ENCODE data around the gene LMF1. TPM values are rescaled to one million over a fixed set of nuclear protein-coding genes. Genes with fewer than 3 reads are reported as not detected.

The LMF1 gene
- total and polyA plus RNA-seq, 2 of the 8 experiments (the other 6 are each of a cell fraction or from before 2014, with no cell fraction given), result 3.5 to 9.1 TPM

DNA sequence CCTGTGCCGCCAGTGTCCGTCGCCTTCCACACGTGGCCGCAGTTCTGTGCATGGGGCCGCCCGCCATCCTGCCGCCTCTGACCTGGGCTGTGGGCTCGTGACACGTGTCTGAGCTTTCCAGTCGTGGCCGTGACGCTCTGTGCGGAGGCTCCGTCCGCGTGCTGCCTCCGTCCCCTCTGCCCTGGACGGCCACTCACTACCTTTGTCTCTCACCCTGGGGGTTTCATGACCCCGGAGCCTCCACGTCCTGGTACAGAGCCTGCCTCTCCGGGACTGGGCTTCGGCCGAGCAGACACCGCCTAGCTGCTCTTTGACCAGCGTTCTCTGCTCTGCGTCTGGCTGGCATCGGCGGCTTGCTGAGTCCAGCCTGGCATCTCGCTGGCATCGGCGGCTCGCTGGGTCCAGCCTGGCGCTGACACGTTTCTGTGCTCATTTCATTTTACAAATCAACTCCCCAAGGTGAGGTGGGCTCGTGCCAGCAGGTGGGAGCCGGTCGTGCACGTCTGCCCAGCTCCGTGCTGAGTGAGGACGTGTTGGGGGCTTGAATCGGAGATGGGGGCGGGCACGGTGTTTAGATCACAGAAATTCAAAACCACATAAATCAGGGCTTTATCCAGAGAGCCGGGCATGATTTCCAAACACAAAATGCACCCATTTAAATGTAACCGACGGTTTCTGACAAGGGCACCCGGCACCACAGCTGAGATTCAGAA lies 126.0 kb downstream of the LMF1 start (continued):
- TF ChIP-seq, protein P1, sequence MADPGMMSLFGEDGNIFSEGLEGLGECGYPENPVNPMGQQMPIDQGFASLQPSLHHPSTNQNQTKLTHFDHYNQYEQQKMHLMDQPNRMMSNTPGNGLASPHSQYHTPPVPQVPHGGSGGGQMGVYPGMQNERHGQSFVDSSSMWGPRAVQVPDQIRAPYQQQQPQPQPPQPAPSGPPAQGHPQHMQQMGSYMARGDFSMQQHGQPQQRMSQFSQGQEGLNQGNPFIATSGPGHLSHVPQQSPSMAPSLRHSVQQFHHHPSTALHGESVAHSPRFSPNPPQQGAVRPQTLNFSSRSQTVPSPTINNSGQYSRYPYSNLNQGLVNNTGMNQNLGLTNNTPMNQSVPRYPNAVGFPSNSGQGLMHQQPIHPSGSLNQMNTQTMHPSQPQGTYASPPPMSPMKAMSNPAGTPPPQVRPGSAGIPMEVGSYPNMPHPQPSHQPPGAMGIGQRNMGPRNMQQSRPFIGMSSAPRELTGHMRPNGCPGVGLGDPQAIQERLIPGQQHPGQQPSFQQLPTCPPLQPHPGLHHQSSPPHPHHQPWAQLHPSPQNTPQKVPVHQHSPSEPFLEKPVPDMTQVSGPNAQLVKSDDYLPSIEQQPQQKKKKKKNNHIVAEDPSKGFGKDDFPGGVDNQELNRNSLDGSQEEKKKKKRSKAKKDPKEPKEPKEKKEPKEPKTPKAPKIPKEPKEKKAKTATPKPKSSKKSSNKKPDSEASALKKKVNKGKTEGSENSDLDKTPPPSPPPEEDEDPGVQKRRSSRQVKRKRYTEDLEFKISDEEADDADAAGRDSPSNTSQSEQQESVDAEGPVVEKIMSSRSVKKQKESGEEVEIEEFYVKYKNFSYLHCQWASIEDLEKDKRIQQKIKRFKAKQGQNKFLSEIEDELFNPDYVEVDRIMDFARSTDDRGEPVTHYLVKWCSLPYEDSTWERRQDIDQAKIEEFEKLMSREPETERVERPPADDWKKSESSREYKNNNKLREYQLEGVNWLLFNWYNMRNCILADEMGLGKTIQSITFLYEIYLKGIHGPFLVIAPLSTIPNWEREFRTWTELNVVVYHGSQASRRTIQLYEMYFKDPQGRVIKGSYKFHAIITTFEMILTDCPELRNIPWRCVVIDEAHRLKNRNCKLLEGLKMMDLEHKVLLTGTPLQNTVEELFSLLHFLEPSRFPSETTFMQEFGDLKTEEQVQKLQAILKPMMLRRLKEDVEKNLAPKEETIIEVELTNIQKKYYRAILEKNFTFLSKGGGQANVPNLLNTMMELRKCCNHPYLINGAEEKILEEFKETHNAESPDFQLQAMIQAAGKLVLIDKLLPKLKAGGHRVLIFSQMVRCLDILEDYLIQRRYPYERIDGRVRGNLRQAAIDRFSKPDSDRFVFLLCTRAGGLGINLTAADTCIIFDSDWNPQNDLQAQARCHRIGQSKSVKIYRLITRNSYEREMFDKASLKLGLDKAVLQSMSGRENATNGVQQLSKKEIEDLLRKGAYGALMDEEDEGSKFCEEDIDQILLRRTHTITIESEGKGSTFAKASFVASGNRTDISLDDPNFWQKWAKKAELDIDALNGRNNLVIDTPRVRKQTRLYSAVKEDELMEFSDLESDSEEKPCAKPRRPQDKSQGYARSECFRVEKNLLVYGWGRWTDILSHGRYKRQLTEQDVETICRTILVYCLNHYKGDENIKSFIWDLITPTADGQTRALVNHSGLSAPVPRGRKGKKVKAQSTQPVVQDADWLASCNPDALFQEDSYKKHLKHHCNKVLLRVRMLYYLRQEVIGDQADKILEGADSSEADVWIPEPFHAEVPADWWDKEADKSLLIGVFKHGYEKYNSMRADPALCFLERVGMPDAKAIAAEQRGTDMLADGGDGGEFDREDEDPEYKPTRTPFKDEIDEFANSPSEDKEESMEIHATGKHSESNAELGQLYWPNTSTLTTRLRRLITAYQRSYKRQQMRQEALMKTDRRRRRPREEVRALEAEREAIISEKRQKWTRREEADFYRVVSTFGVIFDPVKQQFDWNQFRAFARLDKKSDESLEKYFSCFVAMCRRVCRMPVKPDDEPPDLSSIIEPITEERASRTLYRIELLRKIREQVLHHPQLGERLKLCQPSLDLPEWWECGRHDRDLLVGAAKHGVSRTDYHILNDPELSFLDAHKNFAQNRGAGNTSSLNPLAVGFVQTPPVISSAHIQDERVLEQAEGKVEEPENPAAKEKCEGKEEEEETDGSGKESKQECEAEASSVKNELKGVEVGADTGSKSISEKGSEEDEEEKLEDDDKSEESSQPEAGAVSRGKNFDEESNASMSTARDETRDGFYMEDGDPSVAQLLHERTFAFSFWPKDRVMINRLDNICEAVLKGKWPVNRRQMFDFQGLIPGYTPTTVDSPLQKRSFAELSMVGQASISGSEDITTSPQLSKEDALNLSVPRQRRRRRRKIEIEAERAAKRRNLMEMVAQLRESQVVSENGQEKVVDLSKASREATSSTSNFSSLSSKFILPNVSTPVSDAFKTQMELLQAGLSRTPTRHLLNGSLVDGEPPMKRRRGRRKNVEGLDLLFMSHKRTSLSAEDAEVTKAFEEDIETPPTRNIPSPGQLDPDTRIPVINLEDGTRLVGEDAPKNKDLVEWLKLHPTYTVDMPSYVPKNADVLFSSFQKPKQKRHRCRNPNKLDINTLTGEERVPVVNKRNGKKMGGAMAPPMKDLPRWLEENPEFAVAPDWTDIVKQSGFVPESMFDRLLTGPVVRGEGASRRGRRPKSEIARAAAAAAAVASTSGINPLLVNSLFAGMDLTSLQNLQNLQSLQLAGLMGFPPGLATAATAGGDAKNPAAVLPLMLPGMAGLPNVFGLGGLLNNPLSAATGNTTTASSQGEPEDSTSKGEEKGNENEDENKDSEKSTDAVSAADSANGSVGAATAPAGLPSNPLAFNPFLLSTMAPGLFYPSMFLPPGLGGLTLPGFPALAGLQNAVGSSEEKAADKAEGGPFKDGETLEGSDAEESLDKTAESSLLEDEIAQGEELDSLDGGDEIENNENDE (IDR thresholded peaks at IDR 0.05; ENCODE audit: insufficient replicate concordance, low read length), result no peak
- TF ChIP-seq HDAC6 (IDR thresholded peaks at IDR 0.05; ENCODE audit: low read depth, low read length) (no peak), CTBP2 (IDR thresholded peaks at IDR 0.05; ENCODE audit: borderline replicate concordance, insufficient read depth, insufficient read length, low read length) (no peak), POU5F1 (IDR thresholded peaks at IDR 0.05; ENCODE audit: low read depth, low read length) (no peak), SIRT6 (IDR thresholded peaks at IDR 0.05; ENCODE audit: low read length) (no peak), RFX5 (IDR thresholded peaks at IDR 0.05; ENCODE audit: borderline replicate concordance, low read depth, low read length) (no peak), BCL11A (IDR thresholded peaks at IDR 0.05; ENCODE audit: low read depth in 2 of 2, low read length in 2 of 2) (no peak), TEAD4 (IDR thresholded peaks at IDR 0.05; ENCODE audit: low read depth, low read length) (no peak), KDM1A (IDR thresholded peaks at IDR 0.05; ENCODE audit: borderline replicate concordance, low read length) (no peak)
- TF ChIP-seq, protein P2, sequence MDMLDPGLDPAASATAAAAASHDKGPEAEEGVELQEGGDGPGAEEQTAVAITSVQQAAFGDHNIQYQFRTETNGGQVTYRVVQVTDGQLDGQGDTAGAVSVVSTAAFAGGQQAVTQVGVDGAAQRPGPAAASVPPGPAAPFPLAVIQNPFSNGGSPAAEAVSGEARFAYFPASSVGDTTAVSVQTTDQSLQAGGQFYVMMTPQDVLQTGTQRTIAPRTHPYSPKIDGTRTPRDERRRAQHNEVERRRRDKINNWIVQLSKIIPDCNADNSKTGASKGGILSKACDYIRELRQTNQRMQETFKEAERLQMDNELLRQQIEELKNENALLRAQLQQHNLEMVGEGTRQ (IDR thresholded peaks at IDR 0.05; ENCODE audit: low read length), result no peak

All from H1 (cell line).